Type B pancreatic cell (in vitro differentiated cells): ENCODE measurements around the gene ZRANB3. TPM values are rescaled to one million over a fixed set of nuclear protein-coding genes. Genes with fewer than 3 reads are reported as not detected.
"Not testable (repeated sequence)": the region's sequence is repeated elsewhere in the genome, so short reads cannot be mapped to it uniquely, and the experiment has no call there.

Experiments
- DNase-seq: peaks from one replicate; pipeline ENCODE4 v3.0.0; 2021; ENCODE audit warnings: mixed read lengths; ENCODE audit not compliant: unreplicated experiment; ENCODE audit errors: extremely low spot score
- H3K27ac Mint-ChIP-seq: 2 replicates; pipeline ENCODE4 v1.8.0; 2021; ENCODE audit warnings: mild to moderate bottlenecking, mixed read lengths
- H3K27me3 Mint-ChIP-seq: 2 replicates; pipeline ENCODE4 v1.8.0; 2021; ENCODE audit warnings: mixed read lengths
- H3K36me3 Mint-ChIP-seq: 2 replicates; pipeline ENCODE4 v1.8.0; 2021; ENCODE audit warnings: mixed read lengths
- H3K4me1 Mint-ChIP-seq: one replicate; pipeline ENCODE4 v1.8.0; 2021; ENCODE audit warnings: mixed read lengths; ENCODE audit not compliant: unreplicated experiment
- H3K4me3 Mint-ChIP-seq: 2 replicates; pipeline ENCODE4 v1.8.0; 2021; ENCODE audit warnings: mild to moderate bottlenecking, mixed read lengths
- H3K9me3 Mint-ChIP-seq: 2 replicates; pipeline ENCODE4 v1.8.0; 2021; ENCODE audit warnings: mixed read lengths
- total RNA-seq: library from RNA; stranded (reverse); gene quantifications from 2 replicates; pipeline ENCODE4 v1.2.1, GENCODE V29; 2021; ENCODE audit warnings: low replicate concordance
- TF ChIP-seq, protein P1 (sequence below): fragments of 200-600 bp; sonication (generic); conservative IDR thresholded peaks from 2 replicates; pipeline ENCODE4 v1.5.0; 2021; ENCODE audit warnings: antibody characterized with exemption, mild to moderate bottlenecking

ZRANB3 gene
- total RNA-seq, 1 donor from 2014 or later, result 15.8 TPM

DNA sequence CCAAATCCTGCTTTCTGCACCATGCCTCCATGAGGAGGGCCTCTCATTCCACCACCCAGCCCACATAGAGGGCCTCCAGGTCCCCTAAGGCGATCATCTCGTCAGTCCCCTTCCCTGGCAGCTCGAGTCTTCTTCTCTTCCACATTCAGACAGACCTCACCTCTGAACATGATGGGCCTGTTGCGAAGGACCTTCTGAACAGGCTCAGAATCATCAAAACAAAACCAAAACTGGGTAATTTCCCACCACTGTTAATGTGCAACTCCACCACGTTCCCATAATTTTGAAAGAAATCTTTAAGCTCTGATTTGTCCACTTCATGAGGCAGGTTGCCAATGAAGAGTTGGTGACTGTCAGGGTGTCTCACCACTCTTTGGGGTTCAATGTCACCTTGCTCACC lies 20.4 kb downstream of the ZRANB3 start:
- H3K27ac Mint-ChIP-seq, result no peak overlapping the region
- peaks cover 19% of the 10 kb centered on the region for H3K9me3 Mint-ChIP-seq
- H3K4me1 Mint-ChIP-seq, result no peaks in the 10 kb centered on the region
- no peak for DNase-seq
- H3K27me3 Mint-ChIP-seq, result no peaks in the 10 kb centered on the region
- TF ChIP-seq, protein P1, sequence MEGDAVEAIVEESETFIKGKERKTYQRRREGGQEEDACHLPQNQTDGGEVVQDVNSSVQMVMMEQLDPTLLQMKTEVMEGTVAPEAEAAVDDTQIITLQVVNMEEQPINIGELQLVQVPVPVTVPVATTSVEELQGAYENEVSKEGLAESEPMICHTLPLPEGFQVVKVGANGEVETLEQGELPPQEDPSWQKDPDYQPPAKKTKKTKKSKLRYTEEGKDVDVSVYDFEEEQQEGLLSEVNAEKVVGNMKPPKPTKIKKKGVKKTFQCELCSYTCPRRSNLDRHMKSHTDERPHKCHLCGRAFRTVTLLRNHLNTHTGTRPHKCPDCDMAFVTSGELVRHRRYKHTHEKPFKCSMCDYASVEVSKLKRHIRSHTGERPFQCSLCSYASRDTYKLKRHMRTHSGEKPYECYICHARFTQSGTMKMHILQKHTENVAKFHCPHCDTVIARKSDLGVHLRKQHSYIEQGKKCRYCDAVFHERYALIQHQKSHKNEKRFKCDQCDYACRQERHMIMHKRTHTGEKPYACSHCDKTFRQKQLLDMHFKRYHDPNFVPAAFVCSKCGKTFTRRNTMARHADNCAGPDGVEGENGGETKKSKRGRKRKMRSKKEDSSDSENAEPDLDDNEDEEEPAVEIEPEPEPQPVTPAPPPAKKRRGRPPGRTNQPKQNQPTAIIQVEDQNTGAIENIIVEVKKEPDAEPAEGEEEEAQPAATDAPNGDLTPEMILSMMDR, result no peak
- peaks cover 14% of the 10 kb centered on the region for H3K36me3 Mint-ChIP-seq
- H3K4me3 Mint-ChIP-seq, result no peak overlapping the region

DNA sequence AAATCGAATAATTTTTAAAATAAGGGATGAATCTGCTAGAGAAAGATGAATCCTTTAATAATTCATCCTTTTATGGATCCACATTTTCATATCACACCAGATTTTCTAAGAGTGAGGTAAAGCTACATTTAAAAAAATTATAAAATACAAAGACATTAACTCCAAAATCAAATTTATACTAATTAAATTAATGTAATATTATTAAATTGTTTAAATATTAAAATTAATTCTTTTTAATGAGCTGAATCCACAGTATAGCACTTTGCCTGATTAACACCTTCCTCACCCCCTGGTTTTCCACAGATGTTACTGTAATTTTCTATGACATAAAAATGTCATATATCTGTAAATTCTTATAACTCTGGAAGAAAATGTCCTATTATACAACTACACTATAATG lies 26.2 kb downstream of the ZRANB3 start:
- Mint-ChIP-seq H3K36me3 (peaks cover 36% of the 10 kb centered on the region), H3K27me3 (no peaks in the 10 kb centered on the region), H3K27ac (no peak overlapping the region), H3K4me1 (no peaks in the 10 kb centered on the region), H3K9me3 (peaks cover 13% of the 10 kb centered on the region), H3K4me3 (no peak overlapping the region)
- TF ChIP-seq, protein P1, result no peak
- no peak for DNase-seq

DNA sequence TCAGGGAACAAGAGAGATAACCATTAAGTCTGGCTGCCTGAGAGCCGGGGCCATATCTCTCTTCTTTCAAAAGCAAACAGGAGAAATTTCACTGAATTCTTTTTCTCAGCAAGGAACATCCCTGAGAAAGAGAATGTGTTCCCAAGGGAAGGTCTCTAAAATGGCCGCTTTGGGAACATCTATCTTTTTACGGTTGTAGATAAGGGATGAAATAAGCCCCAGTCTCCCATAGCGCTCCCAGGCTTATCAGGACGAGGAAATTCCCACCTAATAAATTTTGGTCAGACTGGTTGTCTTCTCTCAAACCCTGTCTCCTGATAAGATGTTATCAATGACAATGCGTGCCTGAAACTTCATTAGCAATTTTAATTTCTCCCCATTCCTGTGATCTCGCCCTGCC lies 32.4 kb downstream of the ZRANB3 start:
- not testable (repeated sequence) for DNase-seq, H3K4me1 Mint-ChIP-seq, H3K4me3 Mint-ChIP-seq, H3K27me3 Mint-ChIP-seq, H3K27ac Mint-ChIP-seq
- H3K36me3 Mint-ChIP-seq, result peaks cover 41% of the 10 kb centered on the region
- peaks cover 17% of the 10 kb centered on the region for H3K9me3 Mint-ChIP-seq

DNA sequence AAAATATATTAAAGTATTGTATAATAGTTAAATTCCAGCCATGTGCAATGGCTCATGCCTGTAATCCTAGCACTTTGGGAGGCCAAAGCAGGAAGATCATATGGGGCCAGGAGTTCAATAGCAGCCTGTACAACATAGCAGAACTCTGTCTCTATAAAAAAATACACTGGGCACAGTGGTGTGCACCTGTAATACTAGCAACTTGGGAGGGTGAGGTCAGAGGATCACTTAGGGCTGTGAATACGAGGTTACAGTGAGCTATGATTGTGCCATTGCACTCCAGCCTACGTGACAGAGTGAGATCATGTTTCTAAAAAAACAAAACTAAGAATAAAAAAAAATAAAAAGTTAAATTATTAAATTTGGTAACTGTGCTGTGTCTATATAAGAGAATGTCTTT lies 36.1 kb downstream of the ZRANB3 start:
- peaks cover 22% of the 10 kb centered on the region for H3K9me3 Mint-ChIP-seq
- peaks cover 25% of the 10 kb centered on the region for H3K36me3 Mint-ChIP-seq
- TF ChIP-seq, protein P1, result no peak
- H3K27ac Mint-ChIP-seq, result no peak overlapping the region
- H3K4me3 Mint-ChIP-seq, result no peak overlapping the region
- no peaks in the 10 kb centered on the region for H3K27me3 Mint-ChIP-seq
- no peaks in the 10 kb centered on the region for H3K4me1 Mint-ChIP-seq
- DNase-seq, result no peak

DNA sequence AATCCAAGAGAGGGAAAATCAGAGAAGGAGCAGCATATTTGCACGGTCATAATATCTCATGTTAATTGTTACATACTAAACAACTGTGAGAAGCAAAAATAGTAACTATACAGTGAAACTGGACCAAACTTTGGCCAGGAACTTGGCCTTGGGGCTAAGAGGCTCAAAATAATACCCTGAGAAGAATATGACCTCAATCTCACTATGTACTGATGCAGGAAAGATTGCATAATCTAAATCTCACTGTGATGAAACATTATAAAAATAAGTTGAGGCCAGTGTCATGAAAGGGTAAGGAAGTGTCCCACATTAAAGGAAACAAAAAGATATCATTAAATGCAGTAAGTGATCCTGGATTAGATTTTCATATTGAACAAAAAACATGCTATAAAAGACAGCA lies 36.5 kb downstream of the ZRANB3 start:
- H3K27ac Mint-ChIP-seq, result no peak overlapping the region
- H3K36me3 Mint-ChIP-seq, result peaks cover 21% of the 10 kb centered on the region
- H3K4me3 Mint-ChIP-seq, result no peak overlapping the region
- peaks cover 18% of the 10 kb centered on the region for H3K9me3 Mint-ChIP-seq
- TF ChIP-seq, protein P1, result no peak
- DNase-seq, result no peak
- H3K4me1 Mint-ChIP-seq, result no peaks in the 10 kb centered on the region
- no peaks in the 10 kb centered on the region for H3K27me3 Mint-ChIP-seq

DNA sequence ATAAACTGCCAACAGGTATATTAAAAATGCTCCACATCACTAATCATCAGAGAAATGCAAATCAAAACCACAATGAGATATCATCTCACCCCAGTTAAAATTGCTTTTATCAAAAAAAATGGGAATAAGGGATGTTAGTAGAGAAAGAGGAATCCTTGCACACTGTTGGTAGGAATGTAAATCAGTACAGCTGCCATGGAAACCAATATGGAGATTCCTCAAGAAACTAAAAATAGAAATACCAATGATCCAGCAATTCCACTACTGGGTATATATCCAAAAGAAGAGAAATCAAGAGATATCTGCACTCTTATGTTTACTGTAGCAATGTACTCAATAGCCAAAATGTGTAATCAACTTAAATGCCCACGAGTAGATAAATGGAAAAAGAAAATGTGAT lies 40.6 kb downstream of the ZRANB3 start:
- H3K4me3 Mint-ChIP-seq, result no peak overlapping the region
- no peak for DNase-seq
- no peaks in the 10 kb centered on the region for H3K4me1 Mint-ChIP-seq
- TF ChIP-seq, protein P1, result no peak
- peaks cover 21% of the 10 kb centered on the region for H3K36me3 Mint-ChIP-seq
- no peak overlapping the region for H3K27ac Mint-ChIP-seq
- H3K27me3 Mint-ChIP-seq, result no peaks in the 10 kb centered on the region
- H3K9me3 Mint-ChIP-seq, result peaks cover 18% of the 10 kb centered on the region
